LNCaP clone FGC (cell line): ENCODE data around the gene PDLIM7.

ENCODE experiments used
- DNase-seq: peaks from one replicate; pipeline ENCODE4 v3.0.0-alpha.2; 2011; ENCODE audit warnings: low read depth
- H3K4me3 ChIP-seq: 2 replicates; pipeline ENCODE4 v1.5.1; 2011; ENCODE audit warnings: mild to moderate bottlenecking, low read depth, low read length, control low read depth
- TF ChIP-seq, protein P1 (sequence below): IDR thresholded peaks from 2 replicates; pipeline ENCODE4 v1.5.1; 2012; ENCODE audit warnings: mild to moderate bottlenecking; ENCODE audit not compliant: control insufficient read depth, insufficient read depth; ENCODE audit errors: extremely low read depth

PDLIM7 gene, protein sequence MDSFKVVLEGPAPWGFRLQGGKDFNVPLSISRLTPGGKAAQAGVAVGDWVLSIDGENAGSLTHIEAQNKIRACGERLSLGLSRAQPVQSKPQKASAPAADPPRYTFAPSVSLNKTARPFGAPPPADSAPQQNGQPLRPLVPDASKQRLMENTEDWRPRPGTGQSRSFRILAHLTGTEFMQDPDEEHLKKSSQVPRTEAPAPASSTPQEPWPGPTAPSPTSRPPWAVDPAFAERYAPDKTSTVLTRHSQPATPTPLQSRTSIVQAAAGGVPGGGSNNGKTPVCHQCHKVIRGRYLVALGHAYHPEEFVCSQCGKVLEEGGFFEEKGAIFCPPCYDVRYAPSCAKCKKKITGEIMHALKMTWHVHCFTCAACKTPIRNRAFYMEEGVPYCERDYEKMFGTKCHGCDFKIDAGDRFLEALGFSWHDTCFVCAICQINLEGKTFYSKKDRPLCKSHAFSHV

DNA sequence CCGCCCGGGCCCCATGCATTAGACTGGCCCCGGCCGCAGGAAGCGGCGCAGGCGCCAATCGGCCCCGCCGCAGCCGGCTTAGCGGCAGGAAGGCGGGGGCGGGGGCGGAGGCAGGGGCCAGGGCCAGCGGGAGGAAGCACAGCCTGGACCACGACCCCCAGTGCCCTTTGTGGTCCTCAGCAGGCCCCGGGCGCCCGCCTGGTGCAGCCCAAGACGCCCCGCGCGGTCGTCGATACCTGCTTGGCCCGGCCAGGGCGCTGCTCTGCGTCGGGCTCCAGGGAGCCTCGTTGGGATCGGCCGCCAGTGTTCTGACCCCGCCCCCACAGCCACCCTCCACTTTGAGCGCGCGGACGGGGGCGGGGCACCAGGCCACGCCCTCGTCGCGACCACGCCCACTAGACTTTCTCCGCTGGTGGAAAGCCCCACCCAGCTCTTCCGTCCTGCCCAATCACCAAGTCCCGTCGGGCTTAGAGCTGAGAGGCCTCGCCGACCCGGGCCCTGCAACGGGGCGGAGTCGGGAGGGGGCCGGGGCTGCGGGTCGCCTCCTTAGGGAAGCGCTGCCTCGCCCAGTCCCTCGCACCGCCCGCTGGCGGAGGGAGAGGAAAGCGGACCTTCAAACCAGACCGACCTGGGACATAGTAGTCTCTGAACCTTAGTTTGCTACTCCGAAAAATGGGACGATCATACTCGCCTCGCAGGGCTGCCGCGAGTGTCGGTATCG, at the start of gene PDLIM7:
Gene PDLIM7, minus strand, starts transcription at position 313 of the 721 bp plus-strand sequence. CDS start 1,092 bp downstream, outside the sequence.
- TF ChIP-seq, protein P1, sequence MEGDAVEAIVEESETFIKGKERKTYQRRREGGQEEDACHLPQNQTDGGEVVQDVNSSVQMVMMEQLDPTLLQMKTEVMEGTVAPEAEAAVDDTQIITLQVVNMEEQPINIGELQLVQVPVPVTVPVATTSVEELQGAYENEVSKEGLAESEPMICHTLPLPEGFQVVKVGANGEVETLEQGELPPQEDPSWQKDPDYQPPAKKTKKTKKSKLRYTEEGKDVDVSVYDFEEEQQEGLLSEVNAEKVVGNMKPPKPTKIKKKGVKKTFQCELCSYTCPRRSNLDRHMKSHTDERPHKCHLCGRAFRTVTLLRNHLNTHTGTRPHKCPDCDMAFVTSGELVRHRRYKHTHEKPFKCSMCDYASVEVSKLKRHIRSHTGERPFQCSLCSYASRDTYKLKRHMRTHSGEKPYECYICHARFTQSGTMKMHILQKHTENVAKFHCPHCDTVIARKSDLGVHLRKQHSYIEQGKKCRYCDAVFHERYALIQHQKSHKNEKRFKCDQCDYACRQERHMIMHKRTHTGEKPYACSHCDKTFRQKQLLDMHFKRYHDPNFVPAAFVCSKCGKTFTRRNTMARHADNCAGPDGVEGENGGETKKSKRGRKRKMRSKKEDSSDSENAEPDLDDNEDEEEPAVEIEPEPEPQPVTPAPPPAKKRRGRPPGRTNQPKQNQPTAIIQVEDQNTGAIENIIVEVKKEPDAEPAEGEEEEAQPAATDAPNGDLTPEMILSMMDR = peak; percentile 36
- H3K4me3 ChIP-seq = peak within 1 kb of the TSS; percentile 72
- peak; percentile 93 for DNase-seq

GRCh38 chr5:177546258-177546741, 48.9 kb upstream of the PDLIM7 start:
- no peak for DNase-seq
- TF ChIP-seq, protein P1 = no peak
- H3K4me3 ChIP-seq = no peak overlapping the region

DNA sequence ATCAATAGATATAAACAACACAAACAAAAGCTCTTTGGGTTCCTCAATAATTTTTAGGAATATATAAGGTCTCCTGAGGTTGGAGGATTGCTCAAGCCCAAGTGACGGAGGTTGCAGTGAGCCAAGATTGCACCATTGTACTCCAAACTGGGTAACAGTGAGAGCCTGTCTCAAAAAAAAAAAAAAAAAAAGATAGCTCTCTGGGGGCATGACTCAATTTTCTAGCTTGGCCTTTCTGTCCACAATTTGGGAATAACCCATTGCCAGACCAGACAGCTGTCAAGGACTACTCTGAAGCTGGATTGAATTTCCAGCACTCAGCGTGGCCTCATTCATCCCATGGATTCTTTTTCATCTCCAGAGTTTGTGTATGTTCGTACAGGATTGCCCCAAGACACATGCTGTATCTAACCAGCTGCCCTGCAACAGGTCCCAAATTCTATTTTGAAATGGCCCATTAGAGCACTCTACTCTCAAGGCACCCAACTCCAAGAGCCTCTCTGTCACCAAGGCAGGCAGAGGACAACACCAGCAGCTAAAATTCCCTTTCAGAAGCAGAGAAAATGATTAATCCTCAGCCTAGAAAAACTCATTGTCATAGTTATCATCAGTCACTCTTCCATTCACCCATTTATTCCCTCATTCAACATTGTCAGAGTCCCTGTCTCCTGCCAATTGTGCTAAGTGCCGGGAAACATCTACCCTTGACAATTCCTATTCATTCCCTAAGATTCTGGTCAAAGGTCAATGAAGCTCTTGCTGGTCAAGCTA, 48.3 kb upstream of the PDLIM7 start:
- TF ChIP-seq, protein P1 = no peak
- H3K4me3 ChIP-seq = no peak overlapping the region
- no peak for DNase-seq

DNA sequence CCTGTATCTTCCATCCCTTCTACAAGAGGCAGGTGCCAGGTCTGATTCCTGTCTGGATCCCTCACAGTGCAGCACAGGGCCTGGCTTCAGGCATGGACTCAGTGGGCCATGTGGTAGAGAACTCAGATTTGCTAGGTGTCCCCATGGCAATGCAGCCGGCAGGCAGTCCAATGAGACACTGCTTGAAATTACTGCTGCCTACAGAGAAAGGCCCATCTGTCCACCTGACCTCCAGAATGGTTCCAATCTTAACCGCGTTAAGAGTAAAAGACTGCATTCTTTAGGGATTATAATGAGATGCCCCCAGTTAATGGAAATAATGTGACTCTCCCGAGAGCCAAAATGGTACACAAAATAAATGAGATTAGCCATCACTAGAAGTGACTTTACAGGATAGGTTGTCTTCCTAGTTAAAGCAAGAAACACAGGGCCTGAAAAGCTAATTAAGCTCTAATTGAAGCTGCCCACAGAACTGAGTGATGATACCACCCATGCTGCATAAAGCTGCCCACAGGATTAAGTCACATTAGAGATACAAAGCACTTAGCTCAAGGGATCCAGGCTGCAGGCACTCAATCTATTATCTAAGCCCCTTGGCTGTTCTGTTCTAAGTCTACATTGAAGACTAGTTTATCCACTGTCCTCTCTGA, 45.5 kb upstream of the PDLIM7 start:
- TF ChIP-seq, protein P1 = no peak
- DNase-seq = no peak
- H3K4me3 ChIP-seq = no peak overlapping the region

DNA sequence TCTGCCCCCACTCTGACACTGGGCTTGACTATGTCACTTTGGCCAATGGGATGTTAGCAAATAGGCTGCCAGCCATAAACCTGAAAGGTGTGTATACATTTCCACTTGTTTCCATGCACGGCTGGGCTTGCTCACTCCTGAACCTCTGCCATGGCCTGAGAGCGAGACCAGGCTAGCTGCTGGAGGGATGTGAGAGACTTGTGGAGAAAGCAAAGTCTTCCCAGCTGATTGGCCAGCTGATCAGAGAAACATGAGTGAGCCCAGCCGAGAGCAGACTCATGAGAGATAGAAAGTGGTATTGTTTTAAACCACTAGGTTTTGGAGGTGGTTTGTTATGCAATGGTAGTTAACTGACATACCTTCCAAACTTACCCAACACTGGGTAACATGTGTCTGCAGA, 43.0 kb upstream of the PDLIM7 start:
- H3K4me3 ChIP-seq = no peak overlapping the region
- DNase-seq = peak; percentile 80
- TF ChIP-seq, protein P1 = no peak

- no peak for DNase-seq
- H3K4me3 ChIP-seq = no peak overlapping the region
- TF ChIP-seq, protein P1 = no peak
Measured at GRCh38 chr5:177539411-177539810, 42.0 kb upstream of the PDLIM7 start.
